Right lobe of liver (tissue), 6 donors: ENCODE data around the gene MAP9. TPM values are rescaled to one million over a fixed set of nuclear protein-coding genes. Genes with fewer than 3 reads are reported as not detected.

Experiments used
- ATAC-seq, 4 donors: fragments of 200-7000 bp; cut with Tn5 transposase; one replicate each; pipeline ENCODE4 v1.9.1; 2020; ENCODE audit warnings: mild to moderate bottlenecking in 4 of 4, moderate library complexity in 4 of 4
- DNase-seq, 3 donors: peaks; one replicate each; pipeline ENCODE4 v3.0.0-alpha.2; 2020
- H3K27ac ChIP-seq, 3 donors: fragments of 200-600 bp; one replicate each; pipeline ENCODE4 v1.8.0; 2022
- H3K27me3 ChIP-seq, 2 donors: fragments of 200-600 bp; one replicate each; pipeline ENCODE4 v1.8.0; 2022
- H3K36me3 ChIP-seq, 4 donors: fragments of 200-600 bp; sonication (generic) in 1 of 4; one replicate each; pipeline versions ENCODE4 v1.5.1 to v1.8.0; 2017 to 2022; ENCODE audit warnings: control low read depth in 1 of 4
- H3K4me1 ChIP-seq, 4 donors: fragments of 200-600 bp; sonication (generic) in 1 of 4; one replicate each; pipeline versions ENCODE4 v1.5.1 to v1.8.0; 2017 to 2022; ENCODE audit warnings: control low read depth in 1 of 4
- H3K4me3 ChIP-seq, 3 donors: fragments of 200-600 bp; one replicate each; pipeline ENCODE4 v1.8.0; 2022
- H3K9me3 ChIP-seq, 4 donors: fragments of 200-600 bp; sonication (generic) in 1 of 4; one replicate each; pipeline versions ENCODE4 v1.5.1 to v1.8.0; 2017 to 2022; ENCODE audit warnings: control low read depth in 1 of 4
- POLR2A ChIP-seq: fragments of 450-650 bp; IDR thresholded peaks from one replicate; pipeline ENCODE4 v1.6.1; 2017; ENCODE audit warnings: antibody characterized with exemption, mild to moderate bottlenecking
- WGBS: methylation state at CpG from one replicate; pipeline ENCODE4 v1.1.6; 2018; ENCODE audit warnings: low coverage, low lambda C conversion rate; ENCODE audit not compliant: insufficient coverage; ENCODE audit errors: missing lambda C conversion rate; 5-methylcytosine and 5-hydroxymethylcytosine counted together
- intact Hi-C, 2 donors: fragments of 100-400 bp; cut with DNase I; formaldehyde crosslinking; loops; one replicate each; pipeline versions ENCODE4 v1.11.2 to v1.14.1; 2022
- total RNA-seq, 6 experiments: library from RNA; depleted of rRNA in 2 of 6; stranded (reverse); fragments of >200 nt in 2 of 6; fragmentation: NEBNext Ultra II Directional in 3 of 6; extraction: Animal tissue kit (Norgen Biotek cat#: 25700) in 3 of 6; gene quantifications; one replicate each; pipeline versions ENCODE4 v1.1.0 to v1.2.4, GENCODE V29; 2016 to 2023
- TF ChIP-seq, protein P1 (sequence below), 4 donors: fragments of 200-600 bp in 3 of 4; fragments of 450-650 bp in 1 of 4; IDR thresholded peaks; one replicate each; pipeline versions ENCODE4 v1.5.1 to v1.8.0; 2016 to 2022; ENCODE audit warnings: antibody characterized with exemption in 4 of 4, mild to moderate bottlenecking in 2 of 4
- donor health status: DM: no; HTN: yes; CAD: no.
- donor health status: DM: no; HTN: no; CAD: no.
- donor health status: DM: no; HTN: no; CAD: no.
- donor health status: DM: no; HTN: yes; CAD: no.
- donor health status: DM: no; HTN: yes; CAD: no.

The MAP9 gene
- total RNA-seq, 6 experiments from 2014 or later = 0.15 to 1.1 (median 0.49) TPM

DNA sequence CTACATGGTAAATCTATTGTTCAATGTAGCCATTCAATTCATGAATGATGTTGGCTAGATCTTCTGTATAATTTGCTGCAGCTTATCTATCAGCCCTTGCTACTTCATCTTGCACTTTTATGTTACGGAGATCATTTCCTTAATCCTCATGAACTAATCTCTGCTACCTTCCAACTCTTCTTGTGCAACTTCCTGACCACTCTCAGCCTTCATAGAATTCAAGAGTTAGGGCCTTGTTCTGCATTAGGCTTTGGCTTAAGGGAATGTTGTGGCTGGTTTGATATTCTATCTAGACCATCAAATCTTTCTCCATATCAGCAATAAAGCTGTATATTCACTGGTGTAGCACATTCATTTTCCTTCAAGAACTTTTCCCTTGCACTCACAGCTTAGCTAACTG, 36.7 kb upstream of the MAP9 start:
- DNase-seq (no peak), ATAC-seq (no peak)
- TF ChIP-seq POLR2A = no peak
- TF ChIP-seq, protein P1, sequence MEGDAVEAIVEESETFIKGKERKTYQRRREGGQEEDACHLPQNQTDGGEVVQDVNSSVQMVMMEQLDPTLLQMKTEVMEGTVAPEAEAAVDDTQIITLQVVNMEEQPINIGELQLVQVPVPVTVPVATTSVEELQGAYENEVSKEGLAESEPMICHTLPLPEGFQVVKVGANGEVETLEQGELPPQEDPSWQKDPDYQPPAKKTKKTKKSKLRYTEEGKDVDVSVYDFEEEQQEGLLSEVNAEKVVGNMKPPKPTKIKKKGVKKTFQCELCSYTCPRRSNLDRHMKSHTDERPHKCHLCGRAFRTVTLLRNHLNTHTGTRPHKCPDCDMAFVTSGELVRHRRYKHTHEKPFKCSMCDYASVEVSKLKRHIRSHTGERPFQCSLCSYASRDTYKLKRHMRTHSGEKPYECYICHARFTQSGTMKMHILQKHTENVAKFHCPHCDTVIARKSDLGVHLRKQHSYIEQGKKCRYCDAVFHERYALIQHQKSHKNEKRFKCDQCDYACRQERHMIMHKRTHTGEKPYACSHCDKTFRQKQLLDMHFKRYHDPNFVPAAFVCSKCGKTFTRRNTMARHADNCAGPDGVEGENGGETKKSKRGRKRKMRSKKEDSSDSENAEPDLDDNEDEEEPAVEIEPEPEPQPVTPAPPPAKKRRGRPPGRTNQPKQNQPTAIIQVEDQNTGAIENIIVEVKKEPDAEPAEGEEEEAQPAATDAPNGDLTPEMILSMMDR (IDR thresholded peaks at IDR 0.05) = no peak
- intact Hi-C loops = no loop called here
- Histone ChIP-seq H3K36me3 (no peaks in the 10 kb centered on the region), H3K9me3 (no peaks in the 10 kb centered on the region), H3K27me3 (no peaks in the 10 kb centered on the region), H3K4me3 (no peak overlapping the region), H3K4me1 (no peaks in the 10 kb centered on the region), H3K27ac (no peak overlapping the region)
- 50% methylated on average over 1 of the region's 1 CpG for WGBS

- no peak overlapping the region for H3K4me3 ChIP-seq
- no peaks in the 10 kb centered on the region for H3K4me1 ChIP-seq
- no peak overlapping the region for H3K27ac ChIP-seq
- intact Hi-C loops = no loop called here
- 69% methylated on average over 2 of the region's 2 CpGs for WGBS
- no peak for ATAC-seq
- H3K27me3 ChIP-seq = no peaks in the 10 kb centered on the region
- H3K9me3 ChIP-seq = no peaks in the 10 kb centered on the region
- TF ChIP-seq POLR2A = no peak
- TF ChIP-seq, protein P1 (IDR thresholded peaks at IDR 0.05) = no peak
- DNase-seq = no peak
- H3K36me3 ChIP-seq = no peaks in the 10 kb centered on the region
Observed at GRCh38 chr4:155411546-155411945, 34.8 kb upstream of the MAP9 start.

DNA sequence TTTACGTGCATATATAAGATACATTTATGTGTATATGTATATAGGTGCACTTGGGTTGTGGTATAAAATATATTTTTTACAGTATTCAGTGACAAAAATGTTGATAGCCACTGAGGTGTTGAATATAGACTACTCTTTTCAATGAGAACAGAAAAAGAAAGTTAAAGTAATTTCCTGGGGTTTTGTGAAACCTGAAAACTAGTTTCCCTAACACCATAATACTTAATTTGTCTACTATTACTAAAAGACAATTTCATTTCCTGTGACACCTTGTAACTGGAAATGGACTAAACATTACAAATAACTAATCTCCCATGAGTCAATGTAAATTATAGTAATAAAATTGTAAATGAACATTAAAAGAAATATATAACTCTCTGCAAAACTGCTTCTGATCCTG, 32.0 kb upstream of the MAP9 start:
- no peaks in the 10 kb centered on the region for H3K36me3 ChIP-seq
- TF ChIP-seq, protein P1 (IDR thresholded peaks at IDR 0.05) = no peak
- TF ChIP-seq POLR2A = no peak
- no peaks in the 10 kb centered on the region for H3K4me1 ChIP-seq
- DNase-seq (no peak), ATAC-seq (no peak)
- intact Hi-C loops = no loop called here
- H3K27me3 ChIP-seq = no peaks in the 10 kb centered on the region
- no peak overlapping the region for H3K27ac ChIP-seq
- no peaks in the 10 kb centered on the region for H3K9me3 ChIP-seq
- whole genome bisulfite sequencing = 27% methylated on average over 1 of the region's 1 CpG
- H3K4me3 ChIP-seq = no peak overlapping the region

DNA sequence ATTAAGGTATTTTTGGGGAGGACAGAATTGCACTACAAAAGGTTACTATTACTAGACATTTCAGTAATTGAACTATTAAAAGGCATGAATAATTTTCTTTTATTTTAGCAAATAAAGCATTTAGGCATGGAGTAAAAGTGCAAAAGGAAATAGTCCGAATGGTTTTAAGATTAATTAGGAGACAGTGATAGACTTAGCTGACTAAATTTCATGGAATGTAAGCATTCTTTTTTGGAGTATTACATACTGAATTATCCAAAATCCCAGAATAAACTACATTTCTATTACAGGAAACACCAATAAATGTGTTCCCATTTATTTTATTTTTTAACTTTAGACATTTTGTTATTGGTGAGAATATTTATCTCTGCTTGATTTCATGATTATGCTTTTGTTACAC, 30.7 kb upstream of the MAP9 start:
- DNase-seq (no peak), ATAC-seq (no peak)
- intact Hi-C loops = no loop called here
- Histone ChIP-seq H3K4me3 (no peak overlapping the region), H3K27me3 (no peaks in the 10 kb centered on the region), H3K27ac (no peak overlapping the region), H3K9me3 (no peaks in the 10 kb centered on the region), H3K36me3 (no peaks in the 10 kb centered on the region), H3K4me1 (no peaks in the 10 kb centered on the region)
- no peak for TF ChIP-seq POLR2A
- TF ChIP-seq, protein P1 (IDR thresholded peaks at IDR 0.05) = no peak
- 22% methylated on average over 1 of the region's 1 CpG for WGBS

DNA sequence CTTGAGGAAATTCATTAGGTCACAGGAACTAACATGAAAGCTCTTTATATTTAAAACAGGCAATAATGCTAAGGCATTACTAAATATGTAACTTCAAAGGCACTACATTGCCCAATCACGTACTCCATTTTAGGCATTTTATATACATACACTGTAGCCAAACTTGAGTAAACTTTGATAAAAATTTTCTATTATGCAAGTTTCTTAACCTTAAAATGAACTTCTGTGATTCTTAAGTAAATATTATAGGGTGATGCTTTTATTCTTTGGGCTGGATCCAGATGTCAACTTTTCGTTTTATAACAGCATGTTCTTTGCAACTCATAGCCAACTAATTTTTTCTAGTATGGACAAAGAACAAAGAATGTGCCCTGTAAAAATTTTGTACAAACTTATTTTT, 28.3 kb upstream of the MAP9 start:
- TF ChIP-seq POLR2A = no peak
- TF ChIP-seq, protein P1 (IDR thresholded peaks at IDR 0.05) = no peak
- 28% methylated on average over 2 of the region's 2 CpGs for WGBS
- no peaks in the 10 kb centered on the region for H3K36me3 ChIP-seq
- no peak overlapping the region for H3K27ac ChIP-seq
- DNase-seq = no peak
- intact Hi-C loops = no loop called here
- H3K4me3 ChIP-seq = no peak overlapping the region
- no peak for ATAC-seq
- H3K27me3 ChIP-seq = no peaks in the 10 kb centered on the region
- H3K4me1 ChIP-seq = no peaks in the 10 kb centered on the region
- H3K9me3 ChIP-seq = no peaks in the 10 kb centered on the region
